ENCODE data around the gene KCNK1.

The KCNK1 gene

GRCh38 chr1:233640179-233640578, 26.3 kb downstream of the KCNK1 start:
- DNase-seq = no peak

- peak; percentile 11 for DNase-seq
Observed at GRCh38 chr1:233641029-233641428, 27.1 kb downstream of the KCNK1 start.

- DNase-seq = no peak
Observed at GRCh38 chr1:233647073-233647472, 33.2 kb downstream of the KCNK1 start.

- no peak for DNase-seq
Observed at GRCh38 chr1:233647636-233648035, 33.7 kb downstream of the KCNK1 start.

- no peak for DNase-seq
Observed at GRCh38 chr1:233651061-233651460, 37.2 kb downstream of the KCNK1 start.

GRCh38 chr1:233651563-233652233, 37.8 kb downstream of the KCNK1 start:
- DNase-seq = no peak

GRCh38 chr1:233652526-233652925, 38.6 kb downstream of the KCNK1 start:
- no peak for DNase-seq

- no peak for DNase-seq
Observed at GRCh38 chr1:233654658-233655280, 40.9 kb downstream of the KCNK1 start.

GRCh38 chr1:233655301-233655740, 41.4 kb downstream of the KCNK1 start:
- DNase-seq = no peak

- DNase-seq = peak; percentile 33
Observed at GRCh38 chr1:233656032-233656635, 42.2 kb downstream of the KCNK1 start.

- no peak for DNase-seq
Observed at GRCh38 chr1:233656687-233657086, 42.8 kb downstream of the KCNK1 start.

- no peak for DNase-seq
Observed at GRCh38 chr1:233657466-233657865, 43.6 kb downstream of the KCNK1 start.

GRCh38 chr1:233659495-233659894, 45.6 kb downstream of the KCNK1 start:
- DNase-seq = no peak

GRCh38 chr1:233661376-233662159, 47.7 kb downstream of the KCNK1 start:
- no peak for DNase-seq

- peak; percentile 54 for DNase-seq
Observed at GRCh38 chr1:233662575-233663304, 48.8 kb downstream of the KCNK1 start.

- no peak for DNase-seq
Observed at GRCh38 chr1:233664253-233664652, 50.3 kb downstream of the KCNK1 start.

GRCh38 chr1:233664804-233665574, 51.1 kb downstream of the KCNK1 start:
- DNase-seq = no peak

- no peak for DNase-seq
Observed at GRCh38 chr1:233665575-233666270, 51.8 kb downstream of the KCNK1 start.

GRCh38 chr1:233667741-233668140, 53.8 kb downstream of the KCNK1 start:
- DNase-seq = no peak

GRCh38 chr1:233668146-233668724, 54.3 kb downstream of the KCNK1 start:
- DNase-seq = peak; percentile 52

GRCh38 chr1:233668725-233669294, 54.9 kb downstream of the KCNK1 start:
- peak; percentile 30 for DNase-seq

Measured in NCI-H69 (cell line).